ENCODE measurements around the gene OLFML2A. TPM values are rescaled to one million over a fixed set of nuclear protein-coding genes. Genes with fewer than 3 reads are reported as not detected.
A peak's percentile ranks its signal among the peaks of the same experiment; 100 is the strongest.

OLFML2A gene
- total and polyA plus RNA-seq, 2 of the 4 experiments (the other 2 are of a cell fraction), result 2.0 to 5.9 TPM

DNA sequence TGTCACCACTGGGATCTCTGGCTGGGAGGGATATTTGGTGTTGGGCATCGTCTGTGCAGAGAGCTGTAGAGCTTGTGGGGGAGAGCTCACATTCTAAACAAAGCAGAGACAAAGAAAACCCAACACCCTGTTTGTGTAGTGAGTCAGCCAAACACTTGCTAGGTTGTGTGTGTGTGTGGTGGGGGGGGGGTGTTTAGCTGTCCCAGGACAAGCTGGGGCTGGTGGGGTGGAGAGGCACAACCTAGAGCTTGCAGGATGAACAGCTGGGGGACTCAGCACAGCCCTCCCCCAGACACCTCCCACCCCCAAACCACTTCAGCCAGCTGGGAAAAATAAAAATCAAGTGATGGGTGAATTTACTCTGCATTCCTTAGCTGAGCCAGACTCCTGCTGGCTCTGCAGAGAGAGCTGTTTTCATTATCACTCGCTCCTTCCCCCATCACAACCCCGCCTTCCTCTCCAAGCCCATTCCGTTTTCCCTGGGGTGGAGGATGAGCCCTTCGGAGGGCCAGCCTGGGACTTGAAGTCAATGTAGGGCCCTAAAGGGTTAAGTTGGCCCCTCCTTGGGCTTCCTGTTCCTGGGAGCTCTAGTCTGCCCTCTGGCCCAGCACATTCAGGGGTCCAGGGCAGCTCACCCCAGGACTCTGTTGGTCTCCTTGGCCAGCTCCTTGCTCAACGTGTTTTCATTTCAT lies 2.6 kb downstream of the OLFML2A start (continued):
- TF ChIP-seq RFX5 (IDR thresholded peaks at IDR 0.05; ENCODE audit: low read depth, low read length) (no peak), BHLHE40 (IDR thresholded peaks at IDR 0.05; ENCODE audit: low read depth, low read length) (peak; percentile 55)

DNA sequence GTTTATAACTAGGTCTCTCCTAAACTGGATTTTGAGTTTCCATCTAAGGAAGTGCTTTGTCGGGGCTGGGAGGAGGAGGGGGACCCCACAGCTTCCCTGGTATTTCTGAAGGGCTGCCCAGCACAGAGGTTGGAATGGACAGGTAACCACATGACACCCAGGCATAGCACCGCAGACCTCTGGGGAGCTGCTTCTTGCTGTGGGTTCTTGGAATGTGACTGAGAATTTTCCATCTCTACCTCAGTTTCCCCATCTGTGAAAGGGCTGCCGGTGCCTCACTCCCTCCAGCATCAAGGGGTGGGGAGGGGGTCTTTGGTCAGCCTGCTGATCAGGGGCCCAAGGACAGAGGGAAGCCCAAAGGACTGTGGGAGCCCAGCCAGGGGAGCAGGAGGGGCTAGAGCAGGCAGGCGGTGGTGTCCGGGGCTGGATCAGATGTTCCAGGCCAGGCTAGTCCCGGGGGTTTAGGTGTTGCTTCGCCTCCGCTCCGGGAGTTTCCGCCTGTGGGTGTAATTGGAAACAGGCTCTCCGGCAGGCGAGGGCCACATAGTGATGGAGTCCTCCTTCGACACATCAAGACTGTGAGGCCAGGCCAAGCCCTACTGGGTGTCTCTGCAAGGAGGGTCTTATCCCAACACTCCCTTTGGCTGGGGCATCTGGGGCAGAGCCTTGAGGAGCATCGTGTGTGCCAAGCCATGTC lies 3.3 kb downstream of the OLFML2A start:
- Histone ChIP-seq H4K20me1 (ENCODE audit: insufficient read depth, low read length) (no peaks in the 10 kb centered on the region), H3K18ac (ENCODE audit: low read depth, low read length) (peak overlapping the region; percentile 80), H2BK15ac (ENCODE audit: low read depth, low read length) (peak overlapping the region; percentile 72), H3K4ac (ENCODE audit: low read depth, low read length) (peak overlapping the region; percentile 89), H3K23ac (ENCODE audit: low read depth, low read length) (peak overlapping the region; percentile 63), H3K27ac (ENCODE audit: insufficient read depth, low read length) (peak overlapping the region; percentile 94), H3K79me1 (ENCODE audit: low read depth in 1 of 2, low read length in 2 of 2) (no peaks in the 10 kb centered on the region), H3K27me3 (ENCODE audit: control insufficient read depth, insufficient read depth, low read length) (peaks cover 3% of the 10 kb centered on the region; the same call in 1 of the 2 replicates), H4K91ac (ENCODE audit: insufficient read depth, low read depth, low read length) (peak overlapping the region; percentile 87), H3K9me1 (ENCODE audit: insufficient read depth, low read length) (0 out of 2 replicates have a peak, but pooled peaks cover 4% of the 10 kb centered on the region), H3K4me2 (ENCODE audit: low read depth, low read length) (peak overlapping the region; percentile 68), H3K9ac (ENCODE audit: low read depth, low read length) (peak overlapping the region; percentile 70), H3K9me3 (ENCODE audit: control insufficient read depth, insufficient read depth, low read length) (no peaks in the 10 kb centered on the region), H2BK20ac (ENCODE audit: low read depth, low read length) (peak overlapping the region; percentile 93), H4K8ac (ENCODE audit: low read depth in 2 of 2, low read length in 2 of 2) (peak overlapping the region; percentile 82 to 90), H2AFZ (replicated peaks; ENCODE audit: low read length, poor library complexity) (peak overlapping the region; percentile 82), H3K36me3 (ENCODE audit: control insufficient read depth, insufficient read depth, low read length) (no peaks in the 10 kb centered on the region), H4K5ac (ENCODE audit: low read depth, low read length) (peak overlapping the region; percentile 84), H2BK120ac (ENCODE audit: low read depth, low read length) (peak overlapping the region; percentile 96), H3K56ac (ENCODE audit: extremely low read depth, insufficient read depth, low read length) (peak overlapping the region; percentile 83; the same call in 1 of the 2 replicates), H3K4me3 (ENCODE audit: insufficient read depth, low read depth, low read length) (no peak overlapping the region), H2AK5ac (ENCODE audit: low read depth, low read length) (peak overlapping the region; percentile 96), H3K14ac (replicated peaks; ENCODE audit: low read depth, low read length) (peak overlapping the region; percentile 65), H2BK5ac (ENCODE audit: low read depth, low read length, poor library complexity, severe bottlenecking) (peak overlapping the region; percentile 68), H2AK9ac (replicated peaks; ENCODE audit: low read depth, low read length, poor library complexity) (peak overlapping the region; percentile 96), H3K4me1 (ENCODE audit: control insufficient read depth, insufficient read depth, low read length) (peaks cover 22% of the 10 kb centered on the region)
- WGBS, 2 experiments (ENCODE audit: extremely low coverage in 2 of 2, insufficient read length in 1 of 2), result no CpG with 5 or more reads among the region's 14 CpGs
- intact Hi-C loops (cut with micrococcal nuclease) (no loop called here), in situ Hi-C loops (cut with MboI; ENCODE audit: low sequenced_read_pairs) (no loop called here), dilution Hi-C loops (cut with HindIII; ENCODE audit: low sequenced_read_pairs, unreplicated experiment) (no loop called here)
- POLR2A ChIA-PET (ENCODE audit: unreplicated experiment), result interaction anchor here (0.7 kb wide), 1 partner anchor 17 kb away, joined by 4 read pairs; no protein-coding TSS in a partner anchor
- CTCF ChIA-PET, result interaction anchor here (0.6 to 1.3 kb wide), 2 partner anchors 52 to 73 kb away, joined by 3 to 16 read pairs; partner anchors contain the start of gene WDR38
- BruUV-seq (replicated peaks), result no TSS peak
- DNase-seq (no peak), ATAC-seq (ENCODE audit: low read depth) (no peak)
- TF ChIP-seq RCOR1 (IDR thresholded peaks at IDR 0.05; ENCODE audit: insufficient replicate concordance, low read length), result no peak
- no peak for TF ChIP-seq SMC3 (IDR thresholded peaks at IDR 0.05; ENCODE audit: low read depth, low read length)
- no peak for TF ChIP-seq CEBPB (IDR thresholded peaks at IDR 0.05; ENCODE audit: low read depth, low read length)
- TF ChIP-seq MXI1 (IDR thresholded peaks at IDR 0.05; ENCODE audit: borderline replicate concordance, low read depth, low read length), result no peak
- no peak for TF ChIP-seq POLR2A (IDR thresholded peaks at IDR 0.05; ENCODE audit: low read depth, low read length)
